ENCODE data around the gene SETMAR. TPM values are rescaled to one million over a fixed set of nuclear protein-coding genes. Genes with fewer than 3 reads are reported as not detected.
A peak's percentile ranks its signal among the peaks of the same experiment; 100 is the strongest.

SETMAR gene
- total and polyA plus RNA-seq, 4 donors: 4.5 to 9.7 (median 5.8) TPM

DNA sequence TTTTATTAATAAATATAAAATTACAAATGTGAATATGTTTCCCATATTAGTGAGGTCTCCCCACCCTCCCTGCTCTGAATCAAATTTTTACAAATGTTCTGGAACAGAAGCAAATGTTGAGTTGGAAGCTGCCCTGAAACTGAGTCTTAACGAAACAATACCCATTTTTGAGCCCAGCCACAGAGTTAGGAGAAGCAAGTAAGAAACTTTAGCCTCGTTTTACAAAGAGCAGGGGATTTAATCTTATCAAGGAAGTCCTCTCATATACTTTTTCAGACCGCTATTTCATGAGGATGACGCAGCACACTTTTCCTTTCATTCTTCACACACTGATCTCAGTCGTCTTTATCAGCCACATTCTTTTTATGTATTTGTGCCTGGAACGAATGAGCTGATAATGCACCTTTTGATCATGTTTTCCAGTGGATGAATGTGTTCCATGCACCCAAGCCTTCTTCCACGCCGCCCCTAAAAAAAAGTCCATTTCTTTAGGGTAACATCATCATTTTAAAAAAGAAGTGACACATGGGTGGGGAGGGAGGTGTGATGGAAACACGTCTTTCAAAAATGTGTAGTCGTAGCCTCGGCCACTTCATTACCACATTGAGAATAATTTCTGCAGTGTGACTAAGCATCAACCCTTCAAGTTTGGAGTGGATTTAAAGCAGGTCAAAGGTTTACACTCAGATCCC is 48.1 kb downstream of the SETMAR start:
- peaks cover 0 to 20% (median 11%) of the 10 kb centered on the region in 4 donors for H3K4me1 ChIP-seq (ENCODE audit: control insufficient read depth in 4 of 4, insufficient read depth in 4 of 4, low read length in 3 of 4)
- H3K9me3 ChIP-seq (ENCODE audit: control insufficient read depth in 4 of 4, low read length in 3 of 4): no peaks in the 10 kb centered on the region
- no peak overlapping the region for H3K9ac ChIP-seq (ENCODE audit: low read depth in 1 of 2, low read length in 2 of 2)
- WGBS: 64% methylated on average over 11 of the region's 11 CpGs
- H3K27me3 ChIP-seq (ENCODE audit: control insufficient read depth in 4 of 4, insufficient read depth in 4 of 4, low read length in 3 of 4): no peaks in the 10 kb centered on the region
- H3K27ac ChIP-seq (ENCODE audit: low read depth in 1 of 2, low read length in 2 of 2): peak overlapping the region; percentile 46 to 68
- no peaks in the 10 kb centered on the region for H3K36me3 ChIP-seq (ENCODE audit: control insufficient read depth in 4 of 4, insufficient read depth in 3 of 4, low read depth in 1 of 4, low read length in 3 of 4)
- DNase-seq (ENCODE audit: low spot score): no peak
- no peak overlapping the region for H3K4me3 ChIP-seq (ENCODE audit: low read depth in 1 of 3, low read length in 3 of 3)
- TF ChIP-seq, protein P1, sequence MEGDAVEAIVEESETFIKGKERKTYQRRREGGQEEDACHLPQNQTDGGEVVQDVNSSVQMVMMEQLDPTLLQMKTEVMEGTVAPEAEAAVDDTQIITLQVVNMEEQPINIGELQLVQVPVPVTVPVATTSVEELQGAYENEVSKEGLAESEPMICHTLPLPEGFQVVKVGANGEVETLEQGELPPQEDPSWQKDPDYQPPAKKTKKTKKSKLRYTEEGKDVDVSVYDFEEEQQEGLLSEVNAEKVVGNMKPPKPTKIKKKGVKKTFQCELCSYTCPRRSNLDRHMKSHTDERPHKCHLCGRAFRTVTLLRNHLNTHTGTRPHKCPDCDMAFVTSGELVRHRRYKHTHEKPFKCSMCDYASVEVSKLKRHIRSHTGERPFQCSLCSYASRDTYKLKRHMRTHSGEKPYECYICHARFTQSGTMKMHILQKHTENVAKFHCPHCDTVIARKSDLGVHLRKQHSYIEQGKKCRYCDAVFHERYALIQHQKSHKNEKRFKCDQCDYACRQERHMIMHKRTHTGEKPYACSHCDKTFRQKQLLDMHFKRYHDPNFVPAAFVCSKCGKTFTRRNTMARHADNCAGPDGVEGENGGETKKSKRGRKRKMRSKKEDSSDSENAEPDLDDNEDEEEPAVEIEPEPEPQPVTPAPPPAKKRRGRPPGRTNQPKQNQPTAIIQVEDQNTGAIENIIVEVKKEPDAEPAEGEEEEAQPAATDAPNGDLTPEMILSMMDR (IDR thresholded peaks at IDR 0.05; ENCODE audit: low read depth, low read length, missing input control): no peak
- TF ChIP-seq SP1 (IDR thresholded peaks at IDR 0.05): no peak
- no peak for TF ChIP-seq HNF4G (IDR thresholded peaks at IDR 0.05)
- TF ChIP-seq, protein P2, sequence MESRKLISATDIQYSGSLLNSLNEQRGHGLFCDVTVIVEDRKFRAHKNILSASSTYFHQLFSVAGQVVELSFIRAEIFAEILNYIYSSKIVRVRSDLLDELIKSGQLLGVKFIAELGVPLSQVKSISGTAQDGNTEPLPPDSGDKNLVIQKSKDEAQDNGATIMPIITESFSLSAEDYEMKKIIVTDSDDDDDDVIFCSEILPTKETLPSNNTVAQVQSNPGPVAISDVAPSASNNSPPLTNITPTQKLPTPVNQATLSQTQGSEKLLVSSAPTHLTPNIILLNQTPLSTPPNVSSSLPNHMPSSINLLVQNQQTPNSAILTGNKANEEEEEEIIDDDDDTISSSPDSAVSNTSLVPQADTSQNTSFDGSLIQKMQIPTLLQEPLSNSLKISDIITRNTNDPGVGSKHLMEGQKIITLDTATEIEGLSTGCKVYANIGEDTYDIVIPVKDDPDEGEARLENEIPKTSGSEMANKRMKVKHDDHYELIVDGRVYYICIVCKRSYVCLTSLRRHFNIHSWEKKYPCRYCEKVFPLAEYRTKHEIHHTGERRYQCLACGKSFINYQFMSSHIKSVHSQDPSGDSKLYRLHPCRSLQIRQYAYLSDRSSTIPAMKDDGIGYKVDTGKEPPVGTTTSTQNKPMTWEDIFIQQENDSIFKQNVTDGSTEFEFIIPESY (IDR thresholded peaks at IDR 0.05): no peak
- TF ChIP-seq JUND (IDR thresholded peaks at IDR 0.05): no peak
- TF ChIP-seq, protein P3, sequence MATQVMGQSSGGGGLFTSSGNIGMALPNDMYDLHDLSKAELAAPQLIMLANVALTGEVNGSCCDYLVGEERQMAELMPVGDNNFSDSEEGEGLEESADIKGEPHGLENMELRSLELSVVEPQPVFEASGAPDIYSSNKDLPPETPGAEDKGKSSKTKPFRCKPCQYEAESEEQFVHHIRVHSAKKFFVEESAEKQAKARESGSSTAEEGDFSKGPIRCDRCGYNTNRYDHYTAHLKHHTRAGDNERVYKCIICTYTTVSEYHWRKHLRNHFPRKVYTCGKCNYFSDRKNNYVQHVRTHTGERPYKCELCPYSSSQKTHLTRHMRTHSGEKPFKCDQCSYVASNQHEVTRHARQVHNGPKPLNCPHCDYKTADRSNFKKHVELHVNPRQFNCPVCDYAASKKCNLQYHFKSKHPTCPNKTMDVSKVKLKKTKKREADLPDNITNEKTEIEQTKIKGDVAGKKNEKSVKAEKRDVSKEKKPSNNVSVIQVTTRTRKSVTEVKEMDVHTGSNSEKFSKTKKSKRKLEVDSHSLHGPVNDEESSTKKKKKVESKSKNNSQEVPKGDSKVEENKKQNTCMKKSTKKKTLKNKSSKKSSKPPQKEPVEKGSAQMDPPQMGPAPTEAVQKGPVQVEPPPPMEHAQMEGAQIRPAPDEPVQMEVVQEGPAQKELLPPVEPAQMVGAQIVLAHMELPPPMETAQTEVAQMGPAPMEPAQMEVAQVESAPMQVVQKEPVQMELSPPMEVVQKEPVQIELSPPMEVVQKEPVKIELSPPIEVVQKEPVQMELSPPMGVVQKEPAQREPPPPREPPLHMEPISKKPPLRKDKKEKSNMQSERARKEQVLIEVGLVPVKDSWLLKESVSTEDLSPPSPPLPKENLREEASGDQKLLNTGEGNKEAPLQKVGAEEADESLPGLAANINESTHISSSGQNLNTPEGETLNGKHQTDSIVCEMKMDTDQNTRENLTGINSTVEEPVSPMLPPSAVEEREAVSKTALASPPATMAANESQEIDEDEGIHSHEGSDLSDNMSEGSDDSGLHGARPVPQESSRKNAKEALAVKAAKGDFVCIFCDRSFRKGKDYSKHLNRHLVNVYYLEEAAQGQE (IDR thresholded peaks at IDR 0.05): no peak
- no peak for TF ChIP-seq YY1 (IDR thresholded peaks at IDR 0.05)
- TF ChIP-seq RXRA (IDR thresholded peaks at IDR 0.05): no peak
- no peak for TF ChIP-seq FOXA2 (IDR thresholded peaks at IDR 0.05)

DNA sequence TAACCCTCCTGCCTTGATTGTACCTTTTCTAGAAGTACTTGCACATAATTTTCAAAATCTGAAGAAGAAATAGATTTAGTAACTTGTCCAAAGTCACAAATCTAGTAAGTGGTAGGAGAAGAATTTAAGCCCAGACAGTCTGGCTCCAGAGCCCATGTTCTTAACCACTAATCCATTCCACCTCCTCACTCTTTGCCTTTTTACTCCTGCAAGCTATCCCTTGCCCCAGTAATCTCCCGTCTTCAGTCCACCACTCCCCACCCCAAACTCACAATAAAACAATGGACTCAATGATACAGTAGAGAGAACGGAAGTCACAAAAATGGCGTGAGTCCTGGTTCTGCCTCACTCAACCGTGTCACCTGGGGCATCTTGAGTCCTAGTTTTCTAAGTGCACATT is 48.7 kb downstream of the SETMAR start:
- DNase-seq (ENCODE audit: low spot score): no peak
- Histone ChIP-seq H3K4me3 (ENCODE audit: low read depth in 1 of 3, low read length in 3 of 3) (no peak overlapping the region), H3K9ac (ENCODE audit: low read depth in 1 of 2, low read length in 2 of 2) (no peak overlapping the region), H3K27me3 (ENCODE audit: control insufficient read depth in 4 of 4, insufficient read depth in 4 of 4, low read length in 3 of 4) (no peaks in the 10 kb centered on the region), H3K4me1 (ENCODE audit: control insufficient read depth in 4 of 4, insufficient read depth in 4 of 4, low read length in 3 of 4) (peaks cover 2 to 26% (median 16%) of the 10 kb centered on the region in 4 donors), H3K27ac (ENCODE audit: low read depth in 1 of 2, low read length in 2 of 2) (no peak overlapping the region), H3K36me3 (ENCODE audit: control insufficient read depth in 4 of 4, insufficient read depth in 3 of 4, low read depth in 1 of 4, low read length in 3 of 4) (no peaks in the 10 kb centered on the region), H3K9me3 (ENCODE audit: control insufficient read depth in 4 of 4, low read length in 3 of 4) (no peaks in the 10 kb centered on the region)
- 97% methylated on average over 4 of the region's 4 CpGs for WGBS
- TF ChIP-seq HNF4G (IDR thresholded peaks at IDR 0.05): no peak
- no peak for TF ChIP-seq GABPA (IDR thresholded peaks at IDR 0.05 in 1 of 2, conservative IDR thresholded peaks at IDR 0.05 in 1 of 2)
- TF ChIP-seq RAD21 (IDR thresholded peaks at IDR 0.05): no peak
- TF ChIP-seq, protein P4, sequence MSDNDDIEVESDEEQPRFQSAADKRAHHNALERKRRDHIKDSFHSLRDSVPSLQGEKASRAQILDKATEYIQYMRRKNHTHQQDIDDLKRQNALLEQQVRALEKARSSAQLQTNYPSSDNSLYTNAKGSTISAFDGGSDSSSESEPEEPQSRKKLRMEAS (IDR thresholded peaks at IDR 0.05): no peak
- no peak for TF ChIP-seq TAF1 (conservative IDR thresholded peaks at IDR 0.05)
- no peak for TF ChIP-seq EGR1 (IDR thresholded peaks at IDR 0.05; ENCODE audit: low read depth in 2 of 2)
- TF ChIP-seq, protein P3 (IDR thresholded peaks at IDR 0.05): no peak
